HEK293T (cell line): Measurements from ENCODE around the gene NBEA.

ENCODE experiments used
- CTCF ChIA-PET: fragments of 350-600 bp; formaldehyde crosslinking; extraction: SDS; loops from one replicate; lab custom pipeline; 2021; ENCODE audit warnings: antibody characterized with exemption, inconsistent platforms; lab: Yijun Ruan, JAX
- POLR2A ChIA-PET: fragments of 350-600 bp; formaldehyde crosslinking; extraction: SDS; loops from one replicate; lab custom pipeline; 2020; ENCODE audit warnings: antibody characterized with exemption, inconsistent platforms; lab: Yijun Ruan, JAX
- DNase-seq: peaks from one replicate; pipeline ENCODE4 v3.0.0; 2012; ENCODE audit warnings: mixed read lengths; ENCODE audit errors: extremely low spot score
- ARNT ChIP-seq: fragments of 450-650 bp; IDR thresholded peaks from 2 replicates; pipeline ENCODE4 v1.6.1; 2017; ENCODE audit warnings: mild to moderate bottlenecking
- BHLHE40 ChIP-seq: fragments of 450-650 bp; IDR thresholded peaks from 2 replicates; pipeline ENCODE4 v1.6.1; 2016; ENCODE audit warnings: mild to moderate bottlenecking, moderate library complexity, borderline replicate concordance
- CTBP1 ChIP-seq: fragments of 450-650 bp; IDR thresholded peaks from 2 replicates; pipeline ENCODE4 v1.6.1; 2016; ENCODE audit warnings: borderline replicate concordance
- ELF4 ChIP-seq: fragments of 450-650 bp; IDR thresholded peaks from 2 replicates; pipeline ENCODE4 v1.6.1; 2017; ENCODE audit warnings: antibody characterized with exemption
- FOXA1 ChIP-seq: fragments of 450-650 bp; IDR thresholded peaks from 2 replicates; pipeline ENCODE4 v1.6.1; 2016; ENCODE audit warnings: mild to moderate bottlenecking
- FOXK2 ChIP-seq: fragments of 450-650 bp; IDR thresholded peaks from 2 replicates; pipeline ENCODE4 v1.6.1; 2016; ENCODE audit warnings: mild to moderate bottlenecking
- FOXM1 ChIP-seq: fragments of 450-650 bp; IDR thresholded peaks from 2 replicates; pipeline ENCODE4 v1.6.1; 2017; ENCODE audit warnings: mild to moderate bottlenecking, borderline replicate concordance
- HDGF ChIP-seq: fragments of 450-650 bp; IDR thresholded peaks from 2 replicates; pipeline ENCODE4 v1.6.1; 2017; ENCODE audit warnings: antibody characterized with exemption, borderline replicate concordance
- L3MBTL2 ChIP-seq: fragments of 450-650 bp; conservative IDR thresholded peaks from 2 replicates; pipeline ENCODE4 v1.6.1; 2016; ENCODE audit warnings: mild to moderate bottlenecking
- LEF1 ChIP-seq: fragments of 450-650 bp; IDR thresholded peaks from 2 replicates; pipeline ENCODE4 v1.6.1; 2017; ENCODE audit warnings: mild to moderate bottlenecking, borderline replicate concordance
- NFRKB ChIP-seq: fragments of 450-650 bp; IDR thresholded peaks from 2 replicates; pipeline ENCODE4 v1.6.1; 2016; ENCODE audit warnings: mild to moderate bottlenecking, moderate library complexity
- SP1 ChIP-seq: fragments of 450-650 bp; IDR thresholded peaks from 2 replicates; pipeline ENCODE4 v1.6.1; 2017
- SUZ12 ChIP-seq: fragments of 450-650 bp; IDR thresholded peaks from 2 replicates; pipeline ENCODE4 v1.6.1; 2016; ENCODE audit warnings: mild to moderate bottlenecking
- TARDBP ChIP-seq: fragments of 450-650 bp; IDR thresholded peaks from 2 replicates; pipeline ENCODE4 v1.6.1; 2016
- ZNF384 ChIP-seq: fragments of 450-650 bp; IDR thresholded peaks from 2 replicates; pipeline ENCODE4 v1.6.1; 2016
- TF ChIP-seq, protein P1 (sequence below): fragments of 450-650 bp; IDR thresholded peaks from 2 replicates; pipeline ENCODE4 v1.6.1; 2016

NBEA gene

GRCh38 chr13:35140831-35141230 is 198.8 kb downstream of the NBEA start:
- TF ChIP-seq SP1: no peak
- no peak for TF ChIP-seq FOXK2
- TF ChIP-seq L3MBTL2: no peak
- TF ChIP-seq NFRKB: no peak
- TF ChIP-seq ELF4: no peak
- no peak for TF ChIP-seq FOXA1
- TF ChIP-seq SUZ12: no peak
- ChIA-PET POLR2A (no interaction called here), CTCF (no interaction called here)
- DNase-seq: no peak

- DNase-seq: no peak
- CTCF ChIA-PET: no interaction called here
- POLR2A ChIA-PET: no interaction called here
- TF ChIP-seq FOXK2 (no peak), ZNF384 (no peak), LEF1 (no peak), FOXM1 (no peak), HDGF (no peak), L3MBTL2 (no peak), ARNT (no peak), SP1 (no peak), NFRKB (no peak), BHLHE40 (no peak), SUZ12 (no peak), ELF4 (no peak), TARDBP (no peak)
- TF ChIP-seq, protein P1, sequence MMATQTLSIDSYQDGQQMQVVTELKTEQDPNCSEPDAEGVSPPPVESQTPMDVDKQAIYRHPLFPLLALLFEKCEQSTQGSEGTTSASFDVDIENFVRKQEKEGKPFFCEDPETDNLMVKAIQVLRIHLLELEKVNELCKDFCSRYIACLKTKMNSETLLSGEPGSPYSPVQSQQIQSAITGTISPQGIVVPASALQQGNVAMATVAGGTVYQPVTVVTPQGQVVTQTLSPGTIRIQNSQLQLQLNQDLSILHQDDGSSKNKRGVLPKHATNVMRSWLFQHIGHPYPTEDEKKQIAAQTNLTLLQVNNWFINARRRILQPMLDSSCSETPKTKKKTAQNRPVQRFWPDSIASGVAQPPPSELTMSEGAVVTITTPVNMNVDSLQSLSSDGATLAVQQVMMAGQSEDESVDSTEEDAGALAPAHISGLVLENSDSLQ: no peak
Measured at GRCh38 chr13:35143123-35143522, 201.1 kb downstream of the NBEA start.

- no peak for TF ChIP-seq SP1
- TF ChIP-seq NFRKB: no peak
- no peak for TF ChIP-seq ELF4
- TF ChIP-seq FOXA1: no peak
- no peak for TF ChIP-seq CTBP1
- TF ChIP-seq, protein P1: no peak
- TF ChIP-seq ARNT: no peak
- TF ChIP-seq SUZ12: no peak
- no peak for TF ChIP-seq ZNF384
- no peak for TF ChIP-seq TARDBP
- TF ChIP-seq FOXM1: no peak
- no peak for TF ChIP-seq FOXK2
- TF ChIP-seq HDGF: no peak
- TF ChIP-seq LEF1: no peak
- no peak for TF ChIP-seq BHLHE40
- no peak for TF ChIP-seq L3MBTL2
- no peak for DNase-seq
- ChIA-PET POLR2A (no interaction called here), CTCF (no interaction called here)
Measured at GRCh38 chr13:35144166-35144890, 202.3 kb downstream of the NBEA start.

DNA sequence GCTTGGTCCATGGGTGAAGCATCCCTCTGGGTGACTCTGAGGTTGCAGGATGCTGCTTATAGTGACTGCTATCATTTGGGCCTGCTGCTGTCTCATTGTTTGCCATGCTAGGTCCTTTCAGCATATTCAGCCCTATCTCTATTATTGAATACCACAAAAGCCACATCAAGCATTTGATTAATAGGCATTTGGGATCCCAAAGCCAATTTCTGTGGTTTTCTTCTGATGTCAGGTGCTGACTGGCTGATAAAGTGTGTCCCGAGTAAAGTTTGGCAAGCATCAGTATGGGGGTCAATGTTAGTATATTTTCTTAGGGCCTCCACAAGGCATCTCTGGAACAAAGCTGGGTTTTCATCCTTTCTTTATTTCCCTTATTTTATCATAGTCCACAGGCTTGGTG is 204.6 kb downstream of the NBEA start:
- POLR2A ChIA-PET: no interaction called here
- CTCF ChIA-PET: no interaction called here
- DNase-seq: no peak
- TF ChIP-seq NFRKB (no peak), SP1 (no peak), FOXK2 (no peak), TARDBP (no peak), ELF4 (no peak), LEF1 (no peak), L3MBTL2 (no peak)

- no peak for TF ChIP-seq ARNT
- no peak for TF ChIP-seq FOXK2
- TF ChIP-seq ELF4: no peak
- TF ChIP-seq CTBP1: no peak
- no peak for TF ChIP-seq FOXM1
- no peak for TF ChIP-seq SUZ12
- DNase-seq: peak; percentile 43
- CTCF ChIA-PET: no interaction called here
- POLR2A ChIA-PET: no interaction called here
Measured at GRCh38 chr13:35157143-35157755, 215.2 kb downstream of the NBEA start.

GRCh38 chr13:35159041-35159440 is 217.0 kb downstream of the NBEA start:
- ChIA-PET POLR2A (no interaction called here), CTCF (interaction anchor here (0.6 kb wide), 1 partner anchor 434 kb away, joined by 3 read pairs; no protein-coding TSS in a partner anchor)
- no peak for DNase-seq
- no peak for TF ChIP-seq FOXM1
- no peak for TF ChIP-seq ARNT
- TF ChIP-seq L3MBTL2: no peak
- no peak for TF ChIP-seq FOXK2
- no peak for TF ChIP-seq HDGF

DNA sequence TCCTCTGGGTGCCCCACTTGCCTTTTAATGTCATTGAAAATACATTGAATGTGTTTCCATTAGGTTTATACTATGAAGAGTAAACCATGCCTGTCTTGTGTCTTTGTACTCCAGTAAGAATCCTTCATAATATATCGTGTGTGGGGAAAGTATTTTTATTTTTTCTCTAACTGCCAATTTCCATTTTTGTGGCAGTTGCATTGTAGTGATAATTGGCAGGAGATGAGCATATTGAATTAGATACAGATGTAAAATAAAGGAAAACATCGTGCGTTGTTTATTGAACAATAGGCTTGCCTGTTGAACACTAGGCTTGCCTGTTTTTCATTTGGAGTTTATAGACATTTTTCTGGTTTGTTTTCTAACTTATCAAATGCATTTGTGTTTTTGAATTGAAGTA is 218.8 kb downstream of the NBEA start:
- ChIA-PET POLR2A (no interaction called here), CTCF (no interaction called here)
- TF ChIP-seq ARNT (no peak), FOXA1 (no peak), BHLHE40 (no peak), LEF1 (no peak), CTBP1 (no peak), FOXM1 (no peak), SP1 (no peak), ELF4 (no peak), TARDBP (no peak)
- TF ChIP-seq, protein P1: no peak
- no peak for DNase-seq
